ENCODE data around the gene SMC6.

The SMC6 gene

DNA sequence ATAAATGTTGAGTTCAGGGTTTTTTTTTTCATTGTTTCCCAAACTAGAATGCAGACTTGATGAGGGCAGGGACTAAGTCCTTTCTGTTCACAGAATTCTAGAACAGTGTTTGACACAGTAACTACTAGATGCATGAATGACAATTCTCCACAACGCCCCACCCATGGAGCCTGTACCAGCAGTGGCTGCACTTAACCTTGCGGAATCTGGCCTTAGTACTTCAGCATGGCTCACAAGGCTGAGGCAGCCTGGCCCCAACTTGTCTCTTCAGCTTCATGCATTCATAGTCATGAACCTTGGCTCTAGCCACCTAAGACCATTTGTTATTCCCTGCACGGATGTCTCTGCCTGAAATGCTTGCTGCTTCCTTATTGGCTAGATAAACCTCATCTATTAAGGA is 33.1 kb upstream of the SMC6 start:
- no peak overlapping the region for H3K4me3 ChIP-seq (ENCODE audit: low read length)
- DNase-seq (ENCODE audit: low read depth) = no peak
- TF ChIP-seq, protein P1, sequence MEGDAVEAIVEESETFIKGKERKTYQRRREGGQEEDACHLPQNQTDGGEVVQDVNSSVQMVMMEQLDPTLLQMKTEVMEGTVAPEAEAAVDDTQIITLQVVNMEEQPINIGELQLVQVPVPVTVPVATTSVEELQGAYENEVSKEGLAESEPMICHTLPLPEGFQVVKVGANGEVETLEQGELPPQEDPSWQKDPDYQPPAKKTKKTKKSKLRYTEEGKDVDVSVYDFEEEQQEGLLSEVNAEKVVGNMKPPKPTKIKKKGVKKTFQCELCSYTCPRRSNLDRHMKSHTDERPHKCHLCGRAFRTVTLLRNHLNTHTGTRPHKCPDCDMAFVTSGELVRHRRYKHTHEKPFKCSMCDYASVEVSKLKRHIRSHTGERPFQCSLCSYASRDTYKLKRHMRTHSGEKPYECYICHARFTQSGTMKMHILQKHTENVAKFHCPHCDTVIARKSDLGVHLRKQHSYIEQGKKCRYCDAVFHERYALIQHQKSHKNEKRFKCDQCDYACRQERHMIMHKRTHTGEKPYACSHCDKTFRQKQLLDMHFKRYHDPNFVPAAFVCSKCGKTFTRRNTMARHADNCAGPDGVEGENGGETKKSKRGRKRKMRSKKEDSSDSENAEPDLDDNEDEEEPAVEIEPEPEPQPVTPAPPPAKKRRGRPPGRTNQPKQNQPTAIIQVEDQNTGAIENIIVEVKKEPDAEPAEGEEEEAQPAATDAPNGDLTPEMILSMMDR (IDR thresholded peaks at IDR 0.05; ENCODE audit: insufficient read depth, low read depth, low read length, missing control alignments) = no peak

DNA sequence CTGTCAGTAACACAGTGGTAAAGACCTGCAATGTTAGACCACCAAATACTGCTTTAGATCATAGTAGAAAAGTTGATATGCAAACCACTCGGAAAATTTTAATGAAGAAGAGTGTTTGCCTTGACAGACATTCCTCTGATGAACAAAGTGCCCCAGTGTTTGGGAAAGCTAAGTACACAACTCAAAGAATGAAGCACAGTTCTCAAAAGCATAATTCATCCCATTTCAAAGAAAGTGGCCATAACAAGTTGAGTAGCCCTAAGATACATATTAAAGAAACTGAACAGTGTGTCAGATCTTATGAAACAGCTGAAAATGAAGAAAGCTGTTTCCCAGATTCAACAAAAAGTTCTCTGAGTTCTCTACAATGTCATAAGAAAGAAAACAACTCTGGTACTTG is 27.9 kb upstream of the SMC6 start:
- no peak overlapping the region for H3K4me3 ChIP-seq (ENCODE audit: low read length)
- TF ChIP-seq, protein P1 (IDR thresholded peaks at IDR 0.05; ENCODE audit: insufficient read depth, low read depth, low read length, missing control alignments) = no peak
- no peak for DNase-seq (ENCODE audit: low read depth)

DNA sequence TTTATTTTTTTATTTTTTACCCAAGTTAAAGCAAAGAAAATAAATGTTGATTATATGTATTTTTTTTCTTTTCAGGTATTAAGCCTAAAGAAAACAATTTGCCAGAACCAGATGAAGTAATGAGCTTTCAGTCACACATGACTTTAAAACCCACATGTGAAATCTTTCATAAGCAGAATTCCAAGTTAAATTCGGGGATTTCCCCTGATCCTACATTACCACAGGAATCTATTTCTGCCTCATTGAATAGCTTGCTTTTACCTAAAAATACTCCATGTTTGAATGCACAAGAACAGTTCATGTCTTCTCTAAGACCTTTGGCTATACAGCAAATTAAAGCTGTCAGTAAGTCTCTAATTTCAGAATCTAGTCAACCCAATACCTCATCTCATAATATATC is 26.9 kb upstream of the SMC6 start:
- H3K4me3 ChIP-seq (ENCODE audit: low read length) = no peak overlapping the region
- TF ChIP-seq, protein P1 (IDR thresholded peaks at IDR 0.05; ENCODE audit: insufficient read depth, low read depth, low read length, missing control alignments) = no peak
- no peak for DNase-seq (ENCODE audit: low read depth)

DNA sequence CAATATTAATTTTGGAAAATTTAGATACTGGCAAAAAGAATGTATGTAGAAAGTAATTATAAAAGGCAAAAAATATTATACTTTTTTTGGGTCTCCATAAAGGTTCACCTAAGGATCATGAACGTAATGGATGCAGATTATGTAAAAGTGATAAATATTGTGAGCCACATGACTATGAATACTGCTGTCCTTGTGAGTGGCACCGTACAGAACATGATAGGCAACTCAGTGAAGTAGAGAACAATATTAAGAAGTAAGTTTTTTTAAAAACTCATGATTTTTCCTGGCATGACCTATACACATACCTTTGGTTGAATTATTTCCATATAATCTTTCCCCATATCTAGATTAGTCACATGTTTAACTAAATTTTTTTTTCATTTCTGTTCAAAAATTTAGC is 18.9 kb upstream of the SMC6 start:
- TF ChIP-seq, protein P1 (IDR thresholded peaks at IDR 0.05; ENCODE audit: insufficient read depth, low read depth, low read length, missing control alignments) = no peak
- DNase-seq (ENCODE audit: low read depth) = no peak
- H3K4me3 ChIP-seq (ENCODE audit: low read length) = no peak overlapping the region

DNA sequence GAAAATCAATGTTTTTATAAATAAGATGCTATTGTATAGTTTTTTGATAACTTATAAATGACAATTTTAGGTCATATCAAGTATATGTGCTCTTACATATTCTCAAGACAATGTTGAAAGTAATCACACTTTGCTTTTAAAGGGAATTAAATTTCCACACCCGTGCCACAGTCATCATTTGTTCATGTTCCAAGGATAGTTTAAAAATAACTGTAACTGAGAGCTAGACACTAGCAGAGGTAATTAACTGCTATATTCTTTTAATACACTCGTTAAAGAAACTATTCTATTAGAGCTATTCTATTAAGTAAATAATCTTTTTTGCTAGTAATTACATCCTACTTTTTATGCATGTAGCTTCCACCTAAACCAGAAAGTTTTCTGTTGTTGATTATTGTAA is 18.3 kb upstream of the SMC6 start:
- no peak for DNase-seq (ENCODE audit: low read depth)
- H3K4me3 ChIP-seq (ENCODE audit: low read length) = no peak overlapping the region
- TF ChIP-seq, protein P1 (IDR thresholded peaks at IDR 0.05; ENCODE audit: insufficient read depth, low read depth, low read length, missing control alignments) = no peak

DNA sequence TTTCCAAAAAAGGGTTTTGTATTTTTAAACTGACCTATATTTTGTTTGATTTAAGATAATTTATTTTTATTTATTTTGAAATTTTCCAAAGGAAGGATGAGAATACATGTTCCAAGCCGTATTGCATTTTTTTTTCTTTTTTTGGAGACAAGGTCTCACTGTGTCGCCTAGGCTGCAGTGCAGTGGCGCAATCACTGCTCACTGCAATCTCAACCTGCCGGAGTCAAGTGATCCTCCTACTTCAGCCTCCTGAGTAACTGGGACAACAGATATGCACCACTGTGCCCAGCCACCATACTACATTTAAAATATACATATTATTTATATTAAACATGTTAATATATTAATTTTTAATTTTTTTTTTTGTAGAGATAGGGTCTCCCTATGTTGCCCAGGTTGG is 15.3 kb upstream of the SMC6 start:
- H3K4me3 ChIP-seq (ENCODE audit: low read length) = no peak overlapping the region
- DNase-seq (ENCODE audit: low read depth) = no peak
- TF ChIP-seq, protein P1 (IDR thresholded peaks at IDR 0.05; ENCODE audit: insufficient read depth, low read depth, low read length, missing control alignments) = no peak

DNA sequence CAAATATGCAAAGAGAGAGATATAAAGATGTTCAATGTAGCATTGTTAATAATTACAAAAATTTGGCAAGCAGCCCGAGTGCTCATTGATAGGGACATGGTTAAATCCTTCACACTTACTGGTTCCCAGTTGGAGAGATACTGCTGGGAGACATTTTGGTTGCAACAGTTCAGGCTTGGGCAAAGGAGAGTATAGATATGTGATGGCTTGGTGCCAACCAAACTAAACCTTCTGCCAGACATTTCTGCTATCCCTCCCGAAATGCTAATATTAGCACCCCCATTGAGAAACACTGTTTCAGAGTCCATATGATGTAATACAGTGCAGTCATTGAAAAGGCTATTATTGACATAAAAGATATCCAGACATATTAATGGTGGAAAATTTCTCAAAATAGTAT is 11.8 kb upstream of the SMC6 start:
- no peak overlapping the region for H3K4me3 ChIP-seq (ENCODE audit: low read length)
- DNase-seq (ENCODE audit: low read depth) = no peak
- TF ChIP-seq, protein P1 (IDR thresholded peaks at IDR 0.05; ENCODE audit: insufficient read depth, low read depth, low read length, missing control alignments) = no peak

Data from epithelial cell of esophagus (primary cell).